GM04504 (cell line): Measurements from ENCODE around the gene SMPDL3A.
"Not testable (repeated sequence)": the region's sequence is repeated elsewhere in the genome, so short reads cannot be mapped to it uniquely, and the experiment has no call there.

Experiments used
- DNase-seq: peaks from one replicate; pipeline ENCODE4 v3.0.0-alpha.2; 2012; ENCODE audit warnings: low read depth

Gene SMPDL3A

GRCh38 chr6:122789182-122790027 is at the start of gene SMPDL3A:
SMPDL3A (plus strand) TSS chr6:122789258; CDS start chr6:122789347, 89 bp downstream.
- DNase-seq: peak; percentile 40

GRCh38 chr6:122740091-122740490 is 49.0 kb upstream of the SMPDL3A start:
- DNase-seq: no peak

GRCh38 chr6:122740936-122741335 is 48.1 kb upstream of the SMPDL3A start:
- DNase-seq: no peak

GRCh38 chr6:122744247-122744646 is 44.8 kb upstream of the SMPDL3A start:
- not testable (repeated sequence) for DNase-seq

- not testable (repeated sequence) for DNase-seq
Measured at GRCh38 chr6:122744856-122745255, 44.2 kb upstream of the SMPDL3A start.

GRCh38 chr6:122746688-122747087 is 42.4 kb upstream of the SMPDL3A start:
- DNase-seq: no peak

- no peak for DNase-seq
Measured at GRCh38 chr6:122747573-122747972, 41.5 kb upstream of the SMPDL3A start.

GRCh38 chr6:122748945-122749344 is 40.1 kb upstream of the SMPDL3A start:
- not testable (repeated sequence) for DNase-seq

GRCh38 chr6:122749451-122750050 is 39.5 kb upstream of the SMPDL3A start:
- no peak for DNase-seq

GRCh38 chr6:122751326-122751725 is 37.7 kb upstream of the SMPDL3A start:
- no peak for DNase-seq

GRCh38 chr6:122752459-122752858 is 36.6 kb upstream of the SMPDL3A start:
- DNase-seq: no peak

- no peak for DNase-seq
Measured at GRCh38 chr6:122753000-122753687, 35.9 kb upstream of the SMPDL3A start.

- no peak for DNase-seq
Measured at GRCh38 chr6:122753688-122754056, 35.4 kb upstream of the SMPDL3A start.

- no peak for DNase-seq
Measured at GRCh38 chr6:122754191-122754731, 34.8 kb upstream of the SMPDL3A start.

- no peak for DNase-seq
Measured at GRCh38 chr6:122755901-122756300, 33.2 kb upstream of the SMPDL3A start.

GRCh38 chr6:122758927-122759334 is 30.1 kb upstream of the SMPDL3A start:
- no peak for DNase-seq

- DNase-seq: no peak
Measured at GRCh38 chr6:122760330-122760729, 28.7 kb upstream of the SMPDL3A start.

- DNase-seq: no peak
Measured at GRCh38 chr6:122766256-122766655, 22.8 kb upstream of the SMPDL3A start.

GRCh38 chr6:122770835-122771601 is 18.0 kb upstream of the SMPDL3A start:
- no peak for DNase-seq

GRCh38 chr6:122772724-122773415 is 16.2 kb upstream of the SMPDL3A start:
- DNase-seq: no peak

GRCh38 chr6:122775975-122776374 is 13.1 kb upstream of the SMPDL3A start:
- DNase-seq: no peak
